Raji (cell line): ENCODE measurements around the gene TSR3.

Source experiments
- POLR2A ChIP-seq: IDR thresholded peaks from 2 replicates; pipeline ENCODE4 v1.6.1; 2011; ENCODE audit warnings: low read depth, low read length, control low read depth; ENCODE audit not compliant: insufficient read depth

Gene TSR3

DNA sequence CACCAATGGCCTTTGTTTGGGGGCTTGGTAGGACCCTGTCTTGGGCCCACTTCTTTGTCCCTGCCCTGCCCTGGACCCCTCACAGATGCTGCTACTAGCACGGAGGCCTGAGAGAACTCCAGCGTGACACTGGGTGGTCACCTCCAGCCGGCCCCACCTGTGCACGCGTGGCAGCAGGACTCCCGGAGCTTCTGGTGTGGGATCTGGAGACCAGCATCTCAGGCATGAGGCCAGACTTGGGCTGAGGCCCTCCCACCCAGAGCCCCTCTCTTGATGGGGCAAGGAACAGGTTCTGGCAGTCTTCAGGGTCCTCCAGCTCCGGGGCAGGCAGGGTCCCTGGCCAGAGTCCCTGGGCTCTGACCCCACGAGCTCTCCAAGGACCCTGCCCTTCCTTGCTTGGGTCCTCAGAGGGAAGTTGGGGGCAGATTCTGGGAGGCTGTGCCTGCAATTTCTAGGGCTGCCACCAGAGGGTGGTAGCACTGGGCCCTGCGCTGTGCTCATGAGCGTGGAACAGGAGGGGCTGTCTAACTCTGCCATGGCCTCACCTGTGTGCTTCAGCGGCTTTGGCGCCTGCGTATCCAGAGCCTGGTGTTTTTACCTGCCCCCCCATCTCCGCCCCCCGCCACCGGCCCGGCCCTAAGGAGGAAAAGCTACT, 21.3 kb downstream of the TSR3 start:
- TF ChIP-seq POLR2A, result no peak

GRCh38 chr16:1327619-1327947, 24.1 kb downstream of the TSR3 start:
- no peak for TF ChIP-seq POLR2A

- no peak for TF ChIP-seq POLR2A
Measured at GRCh38 chr16:1326946-1327618, 24.6 kb downstream of the TSR3 start.

DNA sequence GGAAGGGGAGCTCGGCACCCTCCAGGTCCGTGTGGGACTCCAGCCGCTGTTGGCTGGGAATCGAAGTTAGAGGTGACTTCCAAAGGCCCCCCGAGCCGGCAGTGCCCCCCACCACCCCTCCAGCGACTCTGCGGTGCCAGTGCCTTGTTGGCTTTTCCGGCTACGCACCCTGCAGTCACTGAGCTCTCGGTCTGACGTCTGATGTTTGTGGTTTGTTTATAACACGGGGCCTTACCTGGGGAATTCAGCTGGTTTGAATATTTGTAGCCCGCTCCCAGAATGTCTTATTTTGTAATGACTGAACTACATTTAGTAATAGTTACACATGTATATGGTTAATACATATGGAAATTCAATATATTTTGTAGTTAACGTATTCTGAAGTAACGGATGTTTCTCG, 25.3 kb downstream of the TSR3 start:
- no peak for TF ChIP-seq POLR2A

DNA sequence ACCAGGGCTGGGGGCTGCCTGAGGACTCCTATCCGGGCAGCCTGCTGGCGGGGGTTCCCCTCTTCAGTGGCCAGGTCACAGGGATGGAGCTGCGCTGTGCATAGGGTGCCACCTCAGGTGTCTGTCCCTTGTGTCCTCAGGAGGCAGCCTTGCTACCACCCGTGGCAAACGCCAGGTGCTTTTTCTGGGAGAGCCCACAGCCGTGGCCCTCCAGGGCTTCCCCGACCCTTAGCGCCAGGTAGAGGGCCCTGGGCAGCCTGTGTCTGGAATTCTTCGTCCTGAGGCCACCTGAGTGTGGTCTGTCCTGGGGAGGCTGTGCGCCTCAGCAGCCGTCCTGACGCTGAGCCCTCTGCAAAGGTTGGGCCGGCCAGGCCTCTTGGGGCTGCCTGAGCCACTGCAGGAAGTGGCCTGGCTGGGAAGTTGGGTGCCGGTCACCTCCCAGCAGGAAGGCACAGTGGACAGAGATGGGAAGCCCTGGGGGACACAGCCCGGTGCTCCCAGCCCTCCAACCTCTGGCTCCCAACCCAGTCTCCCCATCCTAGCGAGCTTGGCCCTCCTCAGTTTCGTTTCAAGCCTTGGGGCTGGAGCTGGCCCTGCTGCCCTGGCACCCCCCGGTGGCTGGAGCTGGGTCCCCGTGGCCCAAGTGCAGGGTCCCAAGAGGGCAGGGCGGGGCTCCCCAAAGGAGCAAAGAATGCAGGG, 25.9 kb downstream of the TSR3 start:
- TF ChIP-seq POLR2A, result no peak

- no peak for TF ChIP-seq POLR2A
Measured at GRCh38 chr16:1325261-1325660, 26.4 kb downstream of the TSR3 start.

DNA sequence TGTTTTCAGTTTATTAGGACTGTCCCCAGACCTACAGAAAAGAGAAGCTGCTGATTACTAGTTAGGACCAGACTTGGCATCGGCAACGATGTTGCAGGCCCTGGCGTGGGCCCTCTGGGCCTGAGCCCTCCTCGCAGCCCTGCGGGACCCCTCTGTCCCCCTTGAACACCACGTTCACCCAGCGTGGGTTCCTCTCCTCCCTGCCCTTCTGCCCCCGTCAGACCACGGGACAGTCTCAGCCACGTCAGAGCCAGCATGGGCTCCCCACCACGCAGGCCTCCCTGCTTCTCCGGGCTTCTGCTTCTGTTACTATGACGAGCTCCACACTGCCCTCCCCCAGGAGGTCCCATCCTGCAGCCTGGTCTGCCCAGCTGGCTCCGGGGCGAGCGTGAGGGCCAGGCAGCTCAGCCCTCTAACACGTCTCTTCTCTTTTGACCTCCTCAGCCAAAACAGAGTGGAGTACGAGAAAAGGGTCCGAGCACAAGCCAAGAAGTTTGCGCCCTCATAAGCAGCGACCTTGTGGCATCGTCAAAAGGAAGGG, 27.3 kb downstream of the TSR3 start:
- no peak for TF ChIP-seq POLR2A

GRCh38 chr16:1323296-1324239, 28.1 kb downstream of the TSR3 start:
- TF ChIP-seq POLR2A, result no peak

DNA sequence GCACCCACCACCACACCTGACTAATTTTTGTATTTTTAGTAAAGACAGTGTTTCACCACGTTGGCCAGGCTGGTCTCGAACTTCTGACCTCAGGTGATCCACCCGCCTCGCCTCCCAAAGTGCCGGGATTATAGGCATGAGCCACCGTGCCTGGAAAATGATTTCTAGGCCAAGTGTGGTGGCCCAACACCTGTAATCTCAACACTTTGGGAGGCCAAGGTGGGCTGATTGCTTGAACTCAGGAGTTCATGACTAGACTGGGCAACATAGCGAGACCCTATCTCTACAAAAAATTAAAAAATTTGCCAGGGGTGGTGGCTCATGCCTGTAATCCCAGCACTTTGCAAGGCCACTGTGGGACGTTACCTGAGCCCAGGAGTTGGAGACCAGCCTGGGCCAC, 29.3 kb downstream of the TSR3 start:
- TF ChIP-seq POLR2A, result no peak

DNA sequence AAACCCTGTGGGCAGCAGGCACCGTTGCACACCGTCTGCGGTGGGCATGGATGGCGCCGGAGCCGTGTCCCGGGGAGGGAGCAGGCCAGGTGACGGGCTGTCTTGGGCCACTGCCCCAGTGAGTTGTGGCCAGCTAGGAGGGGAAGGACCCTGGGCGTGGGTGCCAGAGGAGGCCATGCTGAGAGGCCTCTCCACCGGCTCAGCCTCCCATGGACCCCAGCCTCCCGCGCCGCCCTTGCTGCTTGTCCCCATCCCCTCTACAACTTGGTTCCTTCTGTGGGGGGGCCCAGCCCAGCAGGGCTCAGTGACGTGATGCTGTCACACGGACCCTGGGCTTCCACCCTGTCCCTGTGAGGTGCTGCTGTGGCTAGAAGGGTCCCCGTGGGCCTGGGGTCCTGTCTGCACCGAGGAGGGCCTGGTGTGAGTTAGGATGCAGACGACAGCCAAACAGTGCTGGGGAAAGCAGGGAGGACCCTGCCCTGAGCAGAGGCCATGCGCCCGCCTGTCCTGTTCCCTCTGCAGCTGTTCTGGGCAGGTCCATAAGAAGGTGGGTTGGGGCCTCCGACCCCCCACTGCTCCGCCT, 30.9 kb downstream of the TSR3 start:
- TF ChIP-seq POLR2A, result no peak

DNA sequence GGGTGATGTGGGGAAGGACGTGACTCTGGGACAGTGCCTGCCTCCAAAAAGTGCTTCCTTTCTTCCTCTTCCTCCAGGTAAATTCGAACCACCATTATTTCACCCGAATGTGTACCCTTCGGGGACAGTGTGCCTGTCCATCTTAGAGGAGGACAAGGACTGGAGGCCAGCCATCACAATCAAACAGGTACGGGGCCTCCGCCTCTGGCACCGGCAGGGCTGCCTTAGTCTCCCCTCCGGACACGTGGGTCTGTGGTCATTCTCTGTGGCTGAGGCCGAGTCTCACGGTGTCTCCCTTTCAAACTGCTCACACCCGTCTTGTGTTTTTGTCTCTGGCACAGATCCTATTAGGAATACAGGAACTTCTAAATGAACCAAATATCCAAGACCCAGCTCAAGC, 31.6 kb downstream of the TSR3 start:
- no peak for TF ChIP-seq POLR2A

- no peak for TF ChIP-seq POLR2A
Measured at GRCh38 chr16:1319041-1319440, 32.6 kb downstream of the TSR3 start.

DNA sequence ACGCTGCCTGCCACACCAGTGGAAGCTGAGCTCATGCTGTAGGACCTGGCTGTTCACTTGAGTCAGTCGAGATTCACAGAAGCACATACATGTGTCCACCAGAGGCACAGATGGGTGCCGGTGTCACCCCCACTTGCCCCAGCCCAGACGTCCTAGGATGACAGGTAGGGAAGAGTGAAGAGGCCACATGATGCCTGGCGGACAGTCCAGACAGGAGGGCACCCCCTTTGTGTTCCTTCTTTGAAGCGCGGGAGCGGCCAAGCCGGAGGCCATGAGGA, 33.5 kb downstream of the TSR3 start:
- no peak for TF ChIP-seq POLR2A

GRCh38 chr16:1317479-1318267, 34.0 kb downstream of the TSR3 start:
- TF ChIP-seq POLR2A, result no peak

DNA sequence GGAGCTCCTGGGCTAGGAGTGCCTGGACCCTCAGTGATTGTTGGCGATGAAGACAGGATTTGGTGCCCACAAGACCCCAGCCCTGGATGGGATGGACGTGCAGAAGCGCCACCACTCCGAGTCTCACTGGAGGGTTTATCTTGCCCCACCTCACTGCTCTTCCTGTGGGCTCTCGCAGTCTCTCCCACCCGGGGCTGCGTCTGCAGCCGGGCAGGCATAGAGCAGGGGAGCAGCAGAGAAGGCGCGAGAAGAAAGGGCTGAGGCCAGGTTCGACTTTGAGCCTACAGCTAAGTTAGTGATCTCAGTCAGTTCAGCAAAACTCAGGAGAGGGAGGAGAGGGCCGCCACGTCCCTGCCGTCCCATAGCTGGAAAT, 35.7 kb downstream of the TSR3 start:
- no peak for TF ChIP-seq POLR2A
